BLaER1 (cell line): ENCODE measurements around the gene FN3K.

ENCODE experiments used
- H3K27ac ChIP-seq: shearing (Covaris generic); formaldehyde crosslinking; 2 replicates; pipeline ENCODE4 v1.8.1; 2022
- H3K27me3 ChIP-seq: shearing (Covaris generic); formaldehyde crosslinking; 2 replicates; pipeline ENCODE4 v1.8.1; 2022
- H3K36me3 ChIP-seq: shearing (Covaris generic); formaldehyde crosslinking; 2 replicates; pipeline ENCODE4 v1.8.1; 2022
- H3K4me1 ChIP-seq: shearing (Covaris generic); formaldehyde crosslinking; 2 replicates; pipeline ENCODE4 v1.8.1; 2022
- H3K4me2 ChIP-seq: shearing (Covaris generic); formaldehyde crosslinking; 2 replicates; pipeline ENCODE4 v1.8.1; 2022
- H3K4me3 ChIP-seq: shearing (Covaris generic); formaldehyde crosslinking; 2 replicates; pipeline ENCODE4 v1.8.1; 2022
- H3K9ac ChIP-seq: shearing (Covaris generic); formaldehyde crosslinking; 2 replicates; pipeline ENCODE4 v1.8.1; 2022
- H3K9me3 ChIP-seq: shearing (Covaris generic); formaldehyde crosslinking; 2 replicates; pipeline ENCODE4 v1.8.1; 2022
- H4K20me1 ChIP-seq: shearing (Covaris generic); formaldehyde crosslinking; 2 replicates; pipeline ENCODE4 v1.8.1; 2022
- Cebpa-rat ChIP-seq: shearing (Covaris generic); IDR thresholded peaks from 2 replicates; pipeline ENCODE4 v1.8.1; 2022

FN3K gene

DNA sequence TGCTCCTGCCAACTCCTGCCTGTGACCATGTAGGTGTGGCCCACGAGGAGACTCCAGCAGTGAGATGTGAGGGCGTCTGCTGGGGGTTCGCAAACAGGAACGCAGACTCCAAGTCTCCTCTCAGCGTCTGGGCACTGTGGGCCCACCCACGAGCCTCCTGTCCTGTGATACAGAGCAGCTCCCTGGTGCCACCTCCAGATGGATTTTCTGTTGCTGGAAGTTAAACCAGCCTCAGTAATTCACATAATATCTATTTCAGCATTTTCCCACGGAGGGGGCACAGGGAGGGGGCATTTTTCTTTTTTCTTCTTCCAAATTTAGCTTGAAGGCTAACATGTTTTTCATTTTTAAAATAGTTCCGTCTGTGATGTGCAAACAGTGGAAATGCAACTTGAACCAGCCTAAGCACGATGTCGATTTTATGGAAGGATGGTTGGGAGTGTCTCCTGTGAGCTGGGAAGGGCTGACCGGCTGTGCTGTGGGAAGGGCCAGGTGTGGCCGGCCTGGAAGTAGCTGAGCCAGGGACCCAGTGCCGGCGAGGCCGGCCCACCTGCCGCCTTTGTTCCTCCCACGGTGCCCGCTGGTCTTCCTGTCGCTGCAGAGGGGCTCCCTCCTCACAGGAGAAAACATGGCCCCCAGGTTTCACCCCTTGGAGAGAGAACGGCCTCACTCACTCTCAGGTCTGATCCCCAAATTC is 33.0 kb upstream of the FN3K start:
- Histone ChIP-seq H4K20me1 (peaks cover 6% of the 10 kb centered on the region), H3K4me3 (no peak overlapping the region), H3K27me3 (peaks cover 15% of the 10 kb centered on the region), H3K9me3 (no peaks in the 10 kb centered on the region), H3K4me1 (peaks cover 56% of the 10 kb centered on the region), H3K27ac (no peak overlapping the region), H3K9ac (no peak overlapping the region), H3K4me2 (0 out of 2 replicates have a peak overlapping the region, but pooled peaks have one; percentile 14), H3K36me3 (no peaks in the 10 kb centered on the region)
- TF ChIP-seq Cebpa-rat: no peak

DNA sequence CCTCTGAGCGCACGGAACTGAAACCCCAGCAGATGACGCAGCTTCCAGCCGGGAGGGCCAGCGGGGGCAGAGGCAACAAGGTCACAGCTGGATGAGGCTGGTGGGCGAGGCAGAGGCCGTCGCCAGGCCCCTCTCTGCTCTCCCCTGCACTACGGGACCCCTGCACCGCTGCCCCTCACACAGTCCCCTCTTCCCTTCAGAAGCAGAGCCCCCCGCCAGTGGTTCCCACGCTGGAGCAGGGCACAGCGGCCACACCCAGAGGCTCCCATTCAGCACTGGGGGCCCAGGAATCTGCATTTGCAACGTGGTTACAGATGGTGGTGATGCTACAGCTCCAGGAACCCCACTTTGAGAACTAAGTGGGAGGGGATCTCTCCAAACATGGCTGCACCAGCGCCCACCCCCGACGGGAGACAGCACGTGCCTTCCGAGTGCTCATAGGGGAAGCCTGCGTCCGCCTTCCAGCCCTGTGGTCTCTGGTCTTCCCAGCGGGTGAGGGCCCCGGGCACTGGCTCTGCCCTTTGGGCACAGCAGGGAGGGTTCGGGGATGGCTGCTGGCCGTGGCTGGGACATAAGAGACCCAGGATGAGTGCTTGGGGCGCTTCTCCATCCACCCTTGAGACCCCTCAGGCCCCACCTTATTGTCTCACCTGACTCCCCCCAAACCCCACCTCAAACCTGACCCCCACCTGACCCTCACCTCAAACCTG is 32.2 kb upstream of the FN3K start:
- H3K36me3 ChIP-seq: no peaks in the 10 kb centered on the region
- no peak overlapping the region for H3K27ac ChIP-seq
- peaks cover 7% of the 10 kb centered on the region; the same call in 1 of the 2 replicates for H3K27me3 ChIP-seq
- TF ChIP-seq Cebpa-rat: no peak
- H4K20me1 ChIP-seq: no peaks in the 10 kb centered on the region
- no peaks in the 10 kb centered on the region for H3K9me3 ChIP-seq
- H3K4me1 ChIP-seq: peaks cover 58% of the 10 kb centered on the region
- no peak overlapping the region for H3K9ac ChIP-seq
- H3K4me3 ChIP-seq: no peak overlapping the region
- H3K4me2 ChIP-seq: peak overlapping the region; percentile 14; the same call in 1 of the 2 replicates

DNA sequence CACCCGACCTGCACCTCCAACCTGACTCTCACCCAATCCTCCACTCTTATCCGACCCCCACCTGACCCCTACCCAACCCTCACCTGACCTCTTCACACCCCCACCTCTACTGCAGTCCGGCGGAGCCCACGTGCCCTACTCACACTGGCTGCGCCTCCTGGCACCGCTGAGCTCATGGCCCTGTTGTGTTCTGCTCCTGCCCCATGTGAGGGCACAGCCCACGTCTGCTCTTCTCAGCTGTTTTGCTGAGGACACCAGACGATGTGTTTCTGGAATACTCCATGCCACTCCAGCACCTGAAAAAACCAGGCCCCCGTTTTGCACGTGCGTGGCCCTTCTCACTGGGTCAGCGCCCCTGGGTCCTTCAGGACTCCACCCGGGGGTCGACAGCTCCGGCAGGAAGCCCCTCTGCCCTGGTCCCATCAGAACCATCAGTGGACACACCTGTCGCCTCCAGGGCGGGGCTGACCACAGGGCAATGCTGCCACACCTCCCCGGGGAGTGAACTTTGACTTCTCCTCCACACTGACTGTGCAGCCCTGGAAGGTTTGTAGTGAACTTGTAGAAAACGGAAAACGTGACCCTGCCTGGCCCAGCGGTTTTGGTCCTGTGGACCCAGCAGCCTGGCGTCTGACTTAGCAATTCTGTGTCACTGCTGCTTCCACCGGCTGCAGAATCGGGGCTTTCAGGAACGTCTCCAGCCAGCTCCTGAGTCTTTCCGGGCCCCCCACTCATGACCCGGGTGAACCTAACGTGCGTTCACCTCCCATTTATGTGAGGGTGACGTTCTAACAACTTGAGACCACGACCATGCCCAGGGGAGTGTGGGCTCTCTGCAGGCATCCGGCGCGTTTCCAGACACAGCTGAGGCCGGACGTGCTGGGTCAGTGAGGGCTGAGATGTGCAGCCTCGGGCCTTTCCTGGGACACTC is 31.2 kb upstream of the FN3K start:
- Histone ChIP-seq H3K9me3 (no peaks in the 10 kb centered on the region), H3K4me2 (peak overlapping the region; percentile 77), H3K36me3 (no peaks in the 10 kb centered on the region), H4K20me1 (no peaks in the 10 kb centered on the region), H3K4me3 (peak overlapping the region; percentile 36; the same call in 1 of the 2 replicates), H3K4me1 (peaks cover 59% of the 10 kb centered on the region), H3K9ac (0 out of 2 replicates have a peak overlapping the region, but pooled peaks have one; percentile 11), H3K27me3 (peaks cover 6% of the 10 kb centered on the region; the same call in 1 of the 2 replicates), H3K27ac (peak overlapping the region; percentile 29; the same call in 1 of the 2 replicates)
- TF ChIP-seq Cebpa-rat: no peak

DNA sequence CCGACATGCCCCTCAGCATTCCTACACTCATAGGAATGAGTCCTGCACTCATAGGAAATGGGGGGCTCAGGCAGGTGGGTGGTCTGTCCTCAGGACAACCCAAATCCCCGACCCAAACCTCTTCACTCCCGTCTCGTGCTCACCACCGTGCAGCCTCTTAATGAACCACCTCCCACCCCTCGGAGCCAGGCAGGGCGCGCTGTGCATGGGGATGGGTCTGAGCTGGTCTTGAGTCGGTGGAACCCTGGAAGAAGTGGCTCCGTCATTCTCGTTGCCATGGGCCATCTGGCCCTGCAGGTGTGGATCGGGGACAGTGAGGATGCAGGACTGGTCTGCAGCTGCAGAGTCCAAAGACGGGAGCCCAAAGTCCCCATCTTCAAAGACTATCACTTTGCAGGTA is 30.5 kb upstream of the FN3K start:
- H3K36me3 ChIP-seq: no peaks in the 10 kb centered on the region
- H3K27me3 ChIP-seq: no peaks in the 10 kb centered on the region; the same call in 1 of the 2 replicates
- H3K9me3 ChIP-seq: no peaks in the 10 kb centered on the region
- H3K4me2 ChIP-seq: peak overlapping the region; percentile 77
- peaks cover 52% of the 10 kb centered on the region for H3K4me1 ChIP-seq
- peak overlapping the region; percentile 36; the same call in 1 of the 2 replicates for H3K4me3 ChIP-seq
- no peak for TF ChIP-seq Cebpa-rat
- H4K20me1 ChIP-seq: no peaks in the 10 kb centered on the region
- H3K9ac ChIP-seq: 0 out of 2 replicates have a peak overlapping the region, but pooled peaks have one; percentile 11
- no peak overlapping the region for H3K27ac ChIP-seq

DNA sequence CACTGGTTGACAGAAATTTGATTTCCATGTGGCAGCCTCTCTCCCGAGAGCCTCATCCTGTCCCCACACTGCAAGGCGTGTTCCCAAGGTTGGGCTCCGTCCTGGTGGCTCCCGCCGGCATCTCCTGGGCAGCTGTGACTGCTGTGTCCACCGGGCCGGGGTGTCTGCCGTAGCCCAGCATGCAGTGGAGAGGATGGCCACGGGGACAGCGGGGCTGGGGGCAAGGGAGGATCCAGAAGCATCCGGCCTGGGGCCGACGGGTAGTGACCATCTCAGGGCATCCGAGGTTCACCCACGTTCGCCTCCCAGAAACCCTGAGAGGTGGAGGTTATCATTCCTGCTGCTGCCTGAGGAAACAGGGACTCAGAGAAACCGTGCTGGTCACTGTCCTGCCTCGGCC is 29.7 kb upstream of the FN3K start:
- TF ChIP-seq Cebpa-rat: no peak
- no peak overlapping the region for H3K4me2 ChIP-seq
- no peak overlapping the region for H3K9ac ChIP-seq
- no peak overlapping the region for H3K4me3 ChIP-seq
- no peak overlapping the region for H3K27ac ChIP-seq
- H4K20me1 ChIP-seq: no peaks in the 10 kb centered on the region
- H3K27me3 ChIP-seq: no peaks in the 10 kb centered on the region
- H3K4me1 ChIP-seq: peaks cover 49% of the 10 kb centered on the region
- no peaks in the 10 kb centered on the region for H3K9me3 ChIP-seq
- H3K36me3 ChIP-seq: no peaks in the 10 kb centered on the region

DNA sequence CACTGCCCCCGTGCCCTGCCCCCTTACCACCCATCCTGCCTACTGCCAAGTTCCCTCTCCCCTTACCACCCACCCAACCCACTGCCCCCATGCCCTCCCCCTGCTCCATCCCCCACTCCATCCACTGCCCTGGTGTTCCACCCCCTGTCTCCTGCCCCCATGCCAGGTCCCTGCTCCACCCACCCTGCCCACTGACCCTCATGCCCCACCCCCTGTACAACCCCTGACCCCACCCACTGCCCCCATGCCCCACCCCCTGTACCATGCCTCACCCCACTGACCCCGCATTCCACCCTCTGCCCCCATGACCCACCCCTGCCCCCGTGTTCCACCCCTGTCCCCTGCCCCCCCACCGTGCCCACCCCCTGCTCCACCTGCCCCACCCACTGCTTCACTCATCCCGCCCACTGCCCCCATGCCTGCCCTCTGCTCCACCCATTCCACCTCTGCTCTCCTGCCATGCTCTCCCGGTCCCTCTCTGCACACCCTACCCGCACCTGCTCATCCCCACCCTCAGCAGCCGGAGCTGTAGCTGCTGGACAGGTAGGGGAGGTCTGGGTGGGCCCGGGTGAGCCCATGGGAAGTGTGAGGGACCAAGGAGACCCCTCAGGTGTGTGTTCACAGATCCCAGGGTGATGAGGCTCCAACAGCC is 26.3 kb upstream of the FN3K start:
- Histone ChIP-seq H3K27ac (no peak overlapping the region), H3K9me3 (no peaks in the 10 kb centered on the region), H3K4me2 (no peak overlapping the region), H3K36me3 (no peaks in the 10 kb centered on the region), H3K9ac (no peak overlapping the region), H3K27me3 (no peaks in the 10 kb centered on the region), H4K20me1 (no peaks in the 10 kb centered on the region), H3K4me1 (peaks cover 27% of the 10 kb centered on the region), H3K4me3 (no peak overlapping the region)
- no peak for TF ChIP-seq Cebpa-rat

DNA sequence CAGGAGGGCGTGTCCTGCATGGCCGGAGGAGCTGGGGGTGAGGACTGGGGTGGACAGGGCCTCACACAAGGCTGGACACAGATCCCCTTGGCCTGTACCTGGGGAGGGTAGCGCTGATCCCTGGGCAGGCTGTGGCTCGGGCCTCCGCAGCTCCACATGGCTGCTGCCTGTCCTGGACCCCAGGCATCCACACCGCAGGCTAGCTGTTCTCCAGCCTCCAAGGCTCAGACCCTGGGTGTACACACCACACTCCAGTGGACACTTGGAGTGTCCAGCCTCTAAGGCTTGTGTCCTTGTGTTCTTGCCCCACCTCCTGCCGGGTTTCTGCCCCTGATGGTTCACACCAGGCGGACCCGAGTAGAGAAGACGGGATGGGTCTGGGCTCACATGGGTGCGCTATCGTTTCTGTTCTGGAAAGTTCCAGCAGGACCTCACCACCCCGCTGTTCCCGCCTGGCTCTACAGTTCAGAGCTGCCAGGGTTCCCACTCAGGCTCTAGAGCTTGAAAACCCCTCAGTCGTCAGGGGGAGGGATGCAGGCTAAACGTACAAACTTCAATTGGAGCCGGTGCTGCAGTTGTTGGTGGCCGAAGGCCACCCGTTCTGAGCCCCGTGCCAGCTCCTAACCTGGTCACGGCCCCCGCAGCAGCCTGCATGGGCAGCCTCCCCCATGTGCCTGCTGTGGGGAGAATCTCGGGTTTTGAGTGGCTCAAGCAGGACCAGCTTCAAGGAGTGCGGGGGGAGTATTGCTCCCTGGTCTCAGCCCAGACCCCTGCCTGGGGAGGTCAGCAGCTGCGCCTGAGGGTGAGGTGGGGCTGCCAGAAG is 25.5 kb upstream of the FN3K start:
- Histone ChIP-seq H3K4me2 (no peak overlapping the region), H3K27me3 (no peaks in the 10 kb centered on the region), H3K9me3 (no peaks in the 10 kb centered on the region), H3K27ac (no peak overlapping the region), H3K9ac (no peak overlapping the region), H3K4me1 (peaks cover 19% of the 10 kb centered on the region), H3K36me3 (no peaks in the 10 kb centered on the region), H3K4me3 (no peak overlapping the region), H4K20me1 (no peaks in the 10 kb centered on the region)
- no peak for TF ChIP-seq Cebpa-rat

DNA sequence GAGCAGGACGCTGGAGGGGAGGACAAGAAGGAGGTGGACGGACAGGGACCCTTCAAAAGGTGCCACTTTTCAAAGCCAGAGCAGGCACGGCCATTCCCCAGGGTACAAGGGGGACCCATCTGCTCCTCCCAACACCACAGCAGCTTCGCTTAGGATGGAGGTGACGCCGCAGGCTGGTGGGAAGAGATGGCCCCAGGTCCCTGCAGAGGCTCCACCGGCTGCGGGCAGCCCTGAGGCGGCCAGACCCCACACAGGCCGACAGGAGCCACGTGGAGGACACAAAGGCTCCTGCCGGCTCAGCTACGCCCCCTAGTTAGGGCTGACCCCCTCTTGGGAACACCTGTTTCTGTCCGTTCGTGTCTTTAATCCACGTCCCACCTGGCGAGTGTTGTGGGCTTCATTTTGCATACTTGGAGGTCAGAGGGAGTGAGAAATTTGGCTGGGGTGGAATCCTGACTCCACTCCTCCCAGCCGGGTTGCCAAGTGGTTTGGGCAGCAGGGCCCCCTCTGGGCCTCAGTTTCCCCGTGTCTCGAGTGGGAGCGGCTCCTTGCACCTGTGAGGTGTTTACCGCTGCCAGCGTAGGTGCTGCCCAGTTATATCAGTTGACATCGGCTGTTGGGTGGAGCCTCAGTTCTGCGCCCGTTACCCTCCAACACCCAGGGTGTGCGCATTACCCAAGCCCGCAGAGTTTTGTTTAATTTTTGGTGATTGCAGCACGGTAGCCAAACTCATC is 24.7 kb upstream of the FN3K start:
- TF ChIP-seq Cebpa-rat: no peak
- H3K4me1 ChIP-seq: peaks cover 14% of the 10 kb centered on the region
- H3K27me3 ChIP-seq: no peaks in the 10 kb centered on the region

More for the DNA sequence above, 24.7 kb upstream of the FN3K start:
- no peak overlapping the region for H3K27ac ChIP-seq
- H3K9me3 ChIP-seq: no peaks in the 10 kb centered on the region
- H3K36me3 ChIP-seq: no peaks in the 10 kb centered on the region
- no peak overlapping the region for H3K4me2 ChIP-seq
- H4K20me1 ChIP-seq: no peaks in the 10 kb centered on the region
- H3K9ac ChIP-seq: no peak overlapping the region
- no peak overlapping the region for H3K4me3 ChIP-seq
